K562 (cell line): ENCODE measurements around the gene SPATA32. TPM values are rescaled to one million over a fixed set of nuclear protein-coding genes. Genes with fewer than 3 reads are reported as not detected.

Experiments
- CREB3L1 ChIP-seq: fragments of 450-650 bp; IDR thresholded peaks from 2 replicates; pipeline ENCODE4 v1.6.1; 2014; ENCODE audit warnings: low read depth, mild to moderate bottlenecking, moderate library complexity, borderline replicate concordance
- CTBP1 ChIP-seq: fragments of 450-650 bp; IDR thresholded peaks from 2 replicates; pipeline ENCODE4 v1.6.1; 2016; ENCODE audit warnings: borderline replicate concordance
- FOXJ2 ChIP-seq: fragments of 200-800 bp; sonication (Bioruptor generic); IDR thresholded peaks from 2 replicates; pipeline ENCODE4 v1.6.1; 2016; ENCODE audit warnings: missing genetic modification characterization, missing compliant biosample characterization
- FOXP1 ChIP-seq: sonication (generic); formaldehyde crosslinking; IDR thresholded peaks from 2 replicates; pipeline ENCODE4 v1.8.0; 2022; ENCODE audit warnings: mild to moderate bottlenecking, missing genetic modification reagents
- GABPA ChIP-seq: fragments of 200-800 bp; sonication (Bioruptor generic); conservative IDR thresholded peaks from 2 replicates; pipeline ENCODE4 v1.6.1; 2016; ENCODE audit warnings: low read depth, missing genetic modification characterization, missing compliant biosample characterization
- HSF4 ChIP-seq: fragments of 250-450 bp; sonication (Bioruptor Pico); IDR thresholded peaks from 2 replicates; pipeline ENCODE4 v2.1.2; 2022; ENCODE audit warnings: mild to moderate bottlenecking, moderate library complexity, borderline replicate concordance
- MCM3 ChIP-seq: fragments of 450-650 bp; IDR thresholded peaks from 2 replicates; pipeline ENCODE4 v1.6.1; 2016
- NFATC3 ChIP-seq: fragments of 450-650 bp; IDR thresholded peaks from 2 replicates; pipeline ENCODE4 v1.6.1; 2017; ENCODE audit warnings: mild to moderate bottlenecking
- NFE2 ChIP-seq: IDR thresholded peaks from 2 replicates; pipeline ENCODE4 v1.6.1; 2014; ENCODE audit warnings: antibody characterized with exemption, low read depth
- POLR3A ChIP-seq: IDR thresholded peaks from 2 replicates; pipeline ENCODE4 v1.6.1; 2011; ENCODE audit warnings: borderline replicate concordance, mild to moderate bottlenecking, moderate library complexity; ENCODE audit not compliant: insufficient read length, insufficient read depth; ENCODE audit errors: extremely low read depth
- PRDM10 ChIP-seq: fragments of 450-650 bp; IDR thresholded peaks from 2 replicates; pipeline ENCODE4 v1.6.1; 2018; ENCODE audit not compliant: partially characterized antibody
- RBFOX2 ChIP-seq: fragments of 200-400 bp; formaldehyde crosslinking; IDR thresholded peaks from 2 replicates; pipeline ENCODE4 v1.6.1; 2017; ENCODE audit warnings: low read depth, mild to moderate bottlenecking, low read length, moderate library complexity
- RBM39 ChIP-seq: fragments of 200-400 bp; formaldehyde crosslinking; optimal IDR thresholded peaks from 2 replicates; pipeline ENCODE3; 2018; ENCODE audit warnings: low read depth, low read length
- STAT5B ChIP-seq: fragments of 250-450 bp; sonication (Bioruptor Pico); IDR thresholded peaks from 2 replicates; pipeline ENCODE4 v1.8.0; 2021; ENCODE audit warnings: mild to moderate bottlenecking, inconsistent platforms
- USF2 ChIP-seq: sonication (generic); formaldehyde crosslinking; IDR thresholded peaks from 2 replicates; pipeline ENCODE4 v1.5.0; 2020; ENCODE audit warnings: missing genetic modification reagents
- ZBTB34 ChIP-seq: fragments of 250-450 bp; sonication (Bioruptor Pico); IDR thresholded peaks from 2 replicates; pipeline ENCODE4 v1.8.0; 2021; ENCODE audit warnings: mild to moderate bottlenecking, moderate library complexity
- ZBTB7A ChIP-seq: IDR thresholded peaks from 2 replicates; pipeline ENCODE4 v1.6.1; 2011; ENCODE audit warnings: low read depth, mild to moderate bottlenecking, low read length, moderate library complexity, borderline replicate concordance; ENCODE audit not compliant: control insufficient read depth
- ZNF174 ChIP-seq: fragments of 250-450 bp; sonication (Bioruptor Pico); IDR thresholded peaks from 2 replicates; pipeline ENCODE4 v1.4.0; 2020; ENCODE audit warnings: mild to moderate bottlenecking
- ZNF639 ChIP-seq, 2 experiments: fragments of 200-800 bp in 1 of 2; sonication (Bioruptor generic) in 1 of 2; sonication (generic) in 1 of 2; formaldehyde crosslinking in 1 of 2; IDR thresholded peaks in 1 of 2; conservative IDR thresholded peaks in 1 of 2; 2 replicates each; pipeline versions ENCODE4 v1.5.0 to v1.6.1; 2016 to 2020; ENCODE audit warnings: missing compliant biosample characterization in 1 of 2, missing genetic modification characterization in 1 of 2, missing genetic modification reagents in 1 of 2
- polyA plus RNA-seq, 8 experiments: library from polyadenylated mRNA; depleted of rRNA in 4 of 8; stranded (reverse) in 5 of 8; unstranded in 3 of 8; fragments of >200 nt; fragmentation: Nextera tagmentation in 2 of 8; fragmentation: Illumina TruSeq in 1 of 8; extraction: Ambion mirVana in 2 of 8; extraction: Trizol in 1 of 8; gene quantifications; 2 replicates each; pipeline versions ENCODE4 v1.2.1 to v1.2.3, GENCODE V29; 2011 to 2014; ENCODE audit warnings: inconsistent platforms in 1 of 8, missing spikeins in 1 of 8
- total RNA-seq, 7 experiments: library from RNA; depleted of rRNA in 6 of 7; stranded (reverse); fragments of >200 nt in 6 of 7; fragmentation: Illumina TruSeq in 2 of 7; extraction: Trizol in 2 of 7; gene quantifications; 2 replicates each; pipeline versions ENCODE4 v1.2.1 to v1.2.3, GENCODE V29; 2011 to 2021; ENCODE audit warnings: low replicate concordance in 1 of 7

Gene SPATA32
- total and polyA plus RNA-seq, 9 of the 15 experiments (the other 6 are each of a cell fraction or from before 2014, with no cell fraction given) = 0.03 to 0.06 TPM; not detected in 7

- TF ChIP-seq CTBP1 = no peak
- no peak for TF ChIP-seq ZNF174
- no peak for TF ChIP-seq ZNF639 (CRISPR knock-in tag; conservative IDR thresholded peaks at IDR 0.05 in 1 of 2, IDR thresholded peaks at IDR 0.05 in 1 of 2)
- peak; percentile 79; the same call in 1 of the 2 replicates for TF ChIP-seq ZBTB7A
- TF ChIP-seq POLR3A = no peak
- TF ChIP-seq NFATC3 = no peak
- 0 out of 2 replicates have a peak, but pooled peaks have one; percentile 29 for TF ChIP-seq RBFOX2
- TF ChIP-seq NFE2 = peak; percentile 72
- TF ChIP-seq PRDM10 = no peak
- TF ChIP-seq HSF4 (CRISPR knock-in tag) = no peak
- TF ChIP-seq GABPA (tag) = no peak; the same call in 1 of the 2 replicates
- no peak for TF ChIP-seq ZBTB34 (CRISPR knock-in tag)
- TF ChIP-seq USF2 (CRISPR knock-in tag) = no peak
- TF ChIP-seq MCM3 = no peak
- TF ChIP-seq FOXP1 (CRISPR knock-in tag) = no peak
- TF ChIP-seq RBM39 = no peak
- no peak for TF ChIP-seq STAT5B
- no peak for TF ChIP-seq FOXJ2 (tag)
- TF ChIP-seq CREB3L1 = no peak
Measured at GRCh38 chr17:45222289-45222995, 39.5 kb downstream of the SPATA32 start (continued).
